Activated naive CD4-positive, alpha-beta T cell treated with anti-CD3 and anti-CD28 coated beads, Interleukin-2, amount 50 U/mL, for 72 hours (primary cell): ENCODE measurements around the gene KRT3. TPM values are rescaled to one million over a fixed set of nuclear protein-coding genes. Genes with fewer than 3 reads are reported as not detected.
A peak's percentile ranks its signal among the peaks of the same experiment; 100 is the strongest.

Experiments used
- ATAC-seq, 2 donors: fragments of 150-1000 bp; cut with Tn5 transposase; 2 replicates each; pipeline ENCODE4 v1.10.0; 2021; ENCODE audit warnings: mild to moderate bottlenecking in 2 of 2, moderate library complexity in 2 of 2
- DNase-seq, 2 donors: peaks; one replicate each; pipeline ENCODE4 v3.0.0; 2021 to 2022; ENCODE audit warnings: low spot score in 2 of 2
- H3K27ac Mint-ChIP-seq, 2 donors: one replicate each; pipeline ENCODE4 v1.8.0; 2022; ENCODE audit warnings: mild to moderate bottlenecking in 2 of 2, mixed read lengths in 2 of 2
- H3K36me3 Mint-ChIP-seq, 2 donors: one replicate each; pipeline ENCODE4 v1.8.0; 2022; ENCODE audit warnings: mixed read lengths in 2 of 2
- H3K9me3 Mint-ChIP-seq, 2 donors: one replicate each; pipeline ENCODE4 v1.8.0; 2022; ENCODE audit warnings: mixed read lengths in 2 of 2
- total RNA-seq, 2 donors: library from RNA; stranded (reverse); gene quantifications; one replicate each; pipeline ENCODE4 v1.2.3, GENCODE V29; 2022

The KRT3 gene
- under 1 TPM in 1 of 2 donors, not detected in 1; 0.09 TPM for total RNA-seq

GRCh38 chr12:52795694-52796428 lies at the start of gene KRT3:
KRT3 (minus strand) TSS chr12:52796117; CDS start chr12:52796042, 75 bp downstream.
- Mint-ChIP-seq H3K27ac (no peak within 1 kb of the TSS), H3K36me3 (no peaks in the 10 kb centered on the region), H3K9me3 (no peaks in the 10 kb centered on the region)
- ATAC-seq = no peak
- DNase-seq = no peak

GRCh38 chr12:52844386-52844785 lies 48.5 kb upstream of the KRT3 start:
- Mint-ChIP-seq H3K27ac (no peak overlapping the region), H3K36me3 (no peaks in the 10 kb centered on the region), H3K9me3 (no peaks in the 10 kb centered on the region)
- DNase-seq (no peak), ATAC-seq (no peak)

DNA sequence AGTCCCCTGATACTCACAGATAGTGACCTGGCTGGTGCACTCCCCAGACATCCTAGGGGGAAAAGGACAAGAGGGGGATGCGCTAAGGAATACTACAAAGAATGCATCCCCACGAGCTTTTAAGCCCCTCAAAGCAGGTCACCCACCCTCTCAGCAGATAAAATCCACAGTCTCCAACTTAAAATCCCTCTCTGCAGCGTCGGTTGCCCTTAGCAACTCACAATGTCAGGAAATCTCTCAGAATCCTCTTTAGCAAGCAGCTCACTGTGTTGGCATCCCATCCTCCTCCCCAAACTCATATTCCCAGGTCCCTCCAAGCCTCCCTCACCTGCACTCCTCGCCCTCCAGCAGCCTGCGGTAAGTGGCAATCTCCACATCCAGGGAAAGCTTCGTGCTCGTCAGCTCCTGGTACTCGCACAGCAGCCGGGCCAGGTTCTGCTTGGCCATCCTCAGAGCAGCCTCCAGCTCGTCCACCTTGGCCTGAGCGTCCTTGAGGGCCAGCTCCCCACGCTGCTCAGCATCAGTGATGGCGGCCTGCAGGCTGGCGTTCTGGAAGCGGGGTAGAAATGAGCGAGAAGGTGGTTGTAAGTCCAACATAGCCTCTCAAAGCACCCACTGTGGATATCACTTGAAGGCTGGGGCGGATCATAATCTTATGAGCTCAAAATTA lies 43.7 kb upstream of the KRT3 start:
- no peaks in the 10 kb centered on the region for H3K9me3 Mint-ChIP-seq
- DNase-seq (no peak), ATAC-seq (no peak)
- H3K27ac Mint-ChIP-seq = peak overlapping the region in 1 of 2 donors; percentile 33
- no peaks in the 10 kb centered on the region for H3K36me3 Mint-ChIP-seq

- ATAC-seq (no peak), DNase-seq (no peak)
- peak overlapping the region; percentile 33 to 37 for H3K27ac Mint-ChIP-seq
- H3K36me3 Mint-ChIP-seq = no peaks in the 10 kb centered on the region
- H3K9me3 Mint-ChIP-seq = no peaks in the 10 kb centered on the region
These were observed 42.9 kb upstream of the KRT3 start for GRCh38 chr12:52838609-52839435.

DNA sequence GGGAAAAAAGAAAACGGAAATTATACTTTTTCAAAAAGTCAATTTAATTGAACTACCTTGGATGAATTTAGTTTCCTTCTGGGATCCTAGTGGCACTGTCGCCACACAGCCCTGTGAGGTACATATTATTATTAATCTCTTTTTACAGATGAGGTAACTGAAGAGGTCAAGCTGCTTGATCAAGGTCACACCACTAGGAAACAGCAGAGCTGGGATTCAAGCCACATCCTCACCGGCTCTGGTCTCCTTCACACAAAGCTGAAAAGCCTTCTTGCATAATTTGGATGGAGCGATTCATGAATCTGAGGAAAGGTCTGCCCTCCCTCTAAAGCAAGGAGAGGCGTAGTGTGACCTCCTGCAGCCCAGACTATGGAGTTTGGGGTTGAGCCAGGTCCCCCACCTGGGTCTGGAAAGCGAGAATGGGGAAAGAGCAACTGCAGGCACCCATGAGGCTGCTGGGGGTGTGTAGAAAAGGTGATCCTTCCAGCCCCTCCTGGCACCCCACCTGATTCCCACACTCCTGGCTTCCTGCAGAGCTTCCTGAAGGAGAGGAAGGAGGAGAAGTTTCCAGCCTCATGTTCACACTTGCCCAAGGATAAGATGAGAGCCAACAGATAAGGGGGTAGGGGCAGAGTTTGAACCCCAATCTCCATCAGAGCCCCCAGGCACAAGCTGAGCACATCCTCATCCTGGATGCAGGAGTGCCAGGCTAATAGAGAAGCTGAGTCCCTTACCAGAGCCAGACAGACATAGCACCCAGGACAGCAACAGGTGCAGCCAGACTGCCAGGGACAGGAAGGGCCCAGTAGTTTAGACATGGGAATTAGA lies 42.1 kb upstream of the KRT3 start:
- ATAC-seq (no peak), DNase-seq (no peak)
- H3K9me3 Mint-ChIP-seq = no peaks in the 10 kb centered on the region
- peak overlapping the region; percentile 33 to 56 for H3K27ac Mint-ChIP-seq
- no peaks in the 10 kb centered on the region for H3K36me3 Mint-ChIP-seq

DNA sequence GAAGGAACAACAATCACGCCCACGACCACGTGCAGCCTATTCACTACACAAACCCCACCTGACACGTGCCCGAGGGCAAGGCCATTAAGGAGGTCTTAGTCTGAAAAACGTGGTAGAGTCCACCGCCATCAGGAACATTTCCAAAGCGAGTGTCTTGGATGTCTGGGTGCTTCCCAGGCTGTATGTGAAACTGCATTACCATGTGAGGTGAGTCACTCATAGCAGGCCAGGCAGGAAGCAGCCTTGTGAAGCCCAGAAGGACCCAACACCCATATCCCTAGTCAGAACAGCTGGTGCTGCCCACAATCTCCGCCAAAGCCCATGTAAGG lies 41.5 kb upstream of the KRT3 start:
- ATAC-seq (peak; percentile 32 to 51), DNase-seq (no peak)
- Mint-ChIP-seq H3K36me3 (no peaks in the 10 kb centered on the region), H3K9me3 (no peaks in the 10 kb centered on the region), H3K27ac (peak overlapping the region; percentile 75 to 94)

DNA sequence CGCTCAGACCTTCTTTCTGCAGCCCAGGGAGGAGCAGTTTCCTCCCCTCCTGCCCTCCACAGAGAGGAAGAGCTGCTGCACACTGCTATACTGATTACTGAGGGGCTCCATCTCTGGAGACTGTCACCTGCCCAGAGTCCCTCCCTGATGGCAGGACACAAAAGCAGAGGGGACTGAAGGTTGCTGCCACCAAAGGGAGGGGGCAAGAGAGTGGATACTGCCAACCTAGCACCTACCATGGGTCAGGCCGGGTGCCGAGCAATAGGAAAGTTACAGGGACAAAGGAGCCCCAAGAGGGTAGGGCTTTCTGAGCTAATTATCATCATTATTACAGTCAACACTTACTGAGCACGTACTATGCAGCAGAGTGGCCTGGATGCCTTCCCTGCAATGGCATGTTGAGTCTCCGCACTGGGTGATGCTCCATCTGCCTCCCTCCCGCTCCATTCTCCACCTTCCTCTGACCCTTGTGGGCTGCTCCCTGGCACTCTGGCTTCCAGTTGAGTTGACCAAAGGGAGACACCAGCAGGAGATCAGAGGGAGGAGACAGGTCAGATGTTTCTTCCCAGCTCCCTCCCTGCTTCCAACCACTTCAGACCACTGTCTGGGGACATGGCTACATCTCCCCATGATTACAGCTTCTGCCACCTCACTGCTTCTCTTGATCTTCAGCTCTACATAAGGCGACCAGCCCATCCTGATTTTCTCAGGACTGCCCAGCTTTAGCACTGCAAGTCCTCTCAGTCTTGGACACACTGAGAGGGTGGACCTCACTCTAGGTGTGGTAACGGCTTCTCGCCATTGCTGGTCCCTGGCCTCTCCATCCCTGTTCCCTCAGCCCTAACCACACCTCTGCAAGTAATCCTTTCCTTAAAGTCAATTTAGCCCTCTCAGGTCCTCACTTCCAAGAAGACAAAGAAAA lies 40.8 kb upstream of the KRT3 start:
- Mint-ChIP-seq H3K27ac (peak overlapping the region; percentile 75 to 94), H3K9me3 (no peaks in the 10 kb centered on the region), H3K36me3 (no peaks in the 10 kb centered on the region)
- DNase-seq (no peak), ATAC-seq (no peak)

- DNase-seq (peak; percentile 56 to 74), ATAC-seq (peak; percentile 94 to 95)
- H3K27ac Mint-ChIP-seq = peak overlapping the region; percentile 75 to 84
- H3K36me3 Mint-ChIP-seq = no peaks in the 10 kb centered on the region
- H3K9me3 Mint-ChIP-seq = no peaks in the 10 kb centered on the region
These were observed 40.1 kb upstream of the KRT3 start for GRCh38 chr12:52836042-52836466.

GRCh38 chr12:52835271-52836041 lies 39.5 kb upstream of the KRT3 start:
- no peaks in the 10 kb centered on the region for H3K36me3 Mint-ChIP-seq
- ATAC-seq (peak in 1 of 2 donors; percentile 4), DNase-seq (no peak)
- peak overlapping the region; percentile 75 to 84 for H3K27ac Mint-ChIP-seq
- H3K9me3 Mint-ChIP-seq = no peaks in the 10 kb centered on the region

- ATAC-seq (no peak), DNase-seq (no peak)
- no peaks in the 10 kb centered on the region for H3K36me3 Mint-ChIP-seq
- H3K27ac Mint-ChIP-seq = no peak overlapping the region
- no peaks in the 10 kb centered on the region for H3K9me3 Mint-ChIP-seq
These were observed 38.7 kb upstream of the KRT3 start for GRCh38 chr12:52834727-52835001.

GRCh38 chr12:52833922-52834726 lies 38.2 kb upstream of the KRT3 start, which contains the start of gene KRT79:
KRT79 (minus strand) TSS chr12:52834311; CDS start chr12:52834260, 51 bp downstream.
- Mint-ChIP-seq H3K9me3 (no peaks in the 10 kb centered on the region), H3K27ac (peak within 1 kb of the TSS in 1 of 2 donors; percentile 16), H3K36me3 (no peaks in the 10 kb centered on the region)
- ATAC-seq (no peak), DNase-seq (no peak)

- H3K36me3 Mint-ChIP-seq = no peaks in the 10 kb centered on the region
- DNase-seq (no peak), ATAC-seq (no peak)
- H3K9me3 Mint-ChIP-seq = no peaks in the 10 kb centered on the region
- no peak overlapping the region for H3K27ac Mint-ChIP-seq
These were observed 37.3 kb upstream of the KRT3 start for GRCh38 chr12:52832985-52833905.

DNA sequence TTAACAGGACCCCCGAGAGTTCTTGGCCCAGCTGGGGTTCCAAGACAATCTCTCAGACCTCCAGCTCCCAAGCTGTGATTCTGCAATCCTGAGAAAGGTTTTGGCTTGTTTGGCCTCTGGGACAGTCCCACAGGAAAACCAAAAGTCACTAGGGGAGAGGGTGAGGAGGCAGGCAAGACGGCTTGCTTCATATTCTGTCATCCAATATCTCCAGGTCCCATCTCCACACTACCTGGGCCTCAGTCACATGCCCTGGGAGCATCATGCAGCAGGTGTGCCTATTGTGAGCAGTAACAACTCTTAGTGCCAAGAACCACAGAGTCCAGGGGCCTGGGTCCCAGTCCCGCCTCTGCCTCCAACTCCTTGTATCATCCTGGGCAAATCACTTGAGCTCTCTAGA lies 36.5 kb upstream of the KRT3 start:
- Mint-ChIP-seq H3K9me3 (no peaks in the 10 kb centered on the region), H3K27ac (no peak overlapping the region), H3K36me3 (no peaks in the 10 kb centered on the region)
- no peak for DNase-seq
- ATAC-seq = no peak
